HTERT RPE-1 (cell line): ENCODE measurements around the gene UBE3D.

Experiments used
- in situ Hi-C: fragments of 300-500 bp; cut with MboI; formaldehyde crosslinking; loops from 4 replicates; pipeline ENCODE4 v1.14.3; 2020; ENCODE audit warnings: low sequenced_read_pairs

UBE3D gene

GRCh38 chr6:83065511-83066192, at the start of gene UBE3D:
TSS of gene UBE3D (minus strand) at chr6:83065841. CDS start at chr6:83065718, 123 bp downstream.
- in situ Hi-C loops: no loop called here

GRCh38 chr6:83114164-83114563, 48.5 kb upstream of the UBE3D start:
- in situ Hi-C loops: no loop called here

GRCh38 chr6:83113258-83113657, 47.6 kb upstream of the UBE3D start:
- in situ Hi-C loops: no loop called here

- in situ Hi-C loops: no loop called here
These were observed 42.7 kb upstream of the UBE3D start for GRCh38 chr6:83108378-83108777.

- in situ Hi-C loops: no loop called here
These were observed 32.9 kb upstream of the UBE3D start for GRCh38 chr6:83098589-83098988.

GRCh38 chr6:83097675-83098074, 32.0 kb upstream of the UBE3D start:
- in situ Hi-C loops: no loop called here

GRCh38 chr6:83097204-83097603, 31.6 kb upstream of the UBE3D start:
- in situ Hi-C loops: no loop called here

GRCh38 chr6:83096791-83097190, 31.1 kb upstream of the UBE3D start:
- in situ Hi-C loops: no loop called here

GRCh38 chr6:83092756-83093399, 27.2 kb upstream of the UBE3D start:
- in situ Hi-C loops: no loop called here

- in situ Hi-C loops: no loop called here
These were observed 21.1 kb upstream of the UBE3D start for GRCh38 chr6:83086751-83087150.

- in situ Hi-C loops: no loop called here
These were observed 17.8 kb upstream of the UBE3D start for GRCh38 chr6:83083476-83083875.

GRCh38 chr6:83073615-83074014, 8.0 kb upstream of the UBE3D start:
- in situ Hi-C loops: no loop called here

- in situ Hi-C loops: no loop called here
These were observed 7.1 kb upstream of the UBE3D start for GRCh38 chr6:83072726-83073125.

GRCh38 chr6:83071707-83072106, 6.1 kb upstream of the UBE3D start:
- in situ Hi-C loops: no loop called here

GRCh38 chr6:83071023-83071422, 5.4 kb upstream of the UBE3D start:
- in situ Hi-C loops: no loop called here

- in situ Hi-C loops: no loop called here
These were observed 4.0 kb upstream of the UBE3D start for GRCh38 chr6:83069633-83070032.

GRCh38 chr6:83068616-83069015, 3.0 kb upstream of the UBE3D start:
- in situ Hi-C loops: no loop called here

GRCh38 chr6:83067448-83068439, 2.1 kb upstream of the UBE3D start, which contains the start of gene DOP1A:
TSS of gene DOP1A (plus strand) at chr6:83067671. CDS start at chr6:83096978, 29,307 bp downstream.
- in situ Hi-C loops: no loop called here

- in situ Hi-C loops: no loop called here
These were observed 3.4 kb downstream of the UBE3D start for GRCh38 chr6:83062225-83062624.

GRCh38 chr6:83061190-83061589, 4.5 kb downstream of the UBE3D start:
- in situ Hi-C loops: no loop called here

GRCh38 chr6:83057705-83058321, 7.8 kb downstream of the UBE3D start:
- in situ Hi-C loops: no loop called here
